ENCODE results near the gene SLC2A13.

SLC2A13 gene

GRCh38 chr12:40105265-40105514 is 691 bp downstream of the SLC2A13 start:
- no peaks in the 10 kb centered on the region for H3K36me3 ChIP-seq (ENCODE audit: control insufficient read depth in 1 of 2, insufficient read depth in 2 of 2, low read length in 2 of 2)
- H3K27me3 ChIP-seq (ENCODE audit: insufficient read depth, low read length) = no peaks in the 10 kb centered on the region
- H3K4ac ChIP-seq (ENCODE audit: low read depth, low read length) = no peak overlapping the region
- no peak overlapping the region for H2BK120ac ChIP-seq (ENCODE audit: insufficient read depth, low read length, poor library complexity)
- peak overlapping the region; percentile 52 for H4K8ac ChIP-seq (ENCODE audit: low read depth, low read length)
- H3K4me3 ChIP-seq (ENCODE audit: low read depth, low read length) = peak overlapping the region; percentile 90
- peaks cover 2% of the 10 kb centered on the region for H3K9me3 ChIP-seq (ENCODE audit: insufficient read depth, low read depth, low read length)
- peaks cover 5 to 8% of the 10 kb centered on the region in 2 experiments for H3K4me1 ChIP-seq (ENCODE audit: control insufficient read depth in 1 of 2, insufficient read depth in 2 of 2, low read length in 2 of 2)
- H3K79me1 ChIP-seq (ENCODE audit: low read length) = peaks cover 7% of the 10 kb centered on the region
- H3K18ac ChIP-seq (ENCODE audit: low read length) = peak overlapping the region; percentile 39
- no peak overlapping the region for H3K27ac ChIP-seq (ENCODE audit: low read depth, low read length)
- no peak overlapping the region for H2BK12ac ChIP-seq (ENCODE audit: low read length)
- H3K79me2 ChIP-seq (ENCODE audit: control insufficient read depth, insufficient read depth, low read length, poor library complexity) = peaks cover 5% of the 10 kb centered on the region
- peak overlapping the region; percentile 37 for H3K14ac ChIP-seq (ENCODE audit: low read length)
- H4K91ac ChIP-seq (ENCODE audit: low read depth, low read length) = no peak overlapping the region
- H3K23ac ChIP-seq (ENCODE audit: low read length) = no peak overlapping the region
- DNase-seq = peak; percentile 33 to 60
- H2AK5ac ChIP-seq (ENCODE audit: low read length) = no peak overlapping the region
- no peak overlapping the region for H2BK5ac ChIP-seq (ENCODE audit: low read depth, low read length, poor library complexity)
- H2AFZ ChIP-seq (ENCODE audit: insufficient read depth, low read length, poor library complexity) = peak overlapping the region; percentile 72
- peak overlapping the region; percentile 75 for H3K4me2 ChIP-seq (ENCODE audit: low read length)
- H3K9ac ChIP-seq (ENCODE audit: low read length) = peak overlapping the region; percentile 11
- WGBS (ENCODE audit: extremely low coverage, insufficient coverage, insufficient read length) = no CpG with 5 or more reads among the region's 26 CpGs
- no peak overlapping the region for H4K12ac ChIP-seq (ENCODE audit: low read depth, low read length)

GRCh38 chr12:40104461-40105264 is 1.2 kb downstream of the SLC2A13 start:
- DNase-seq = no peak
- H3K4me1 ChIP-seq (ENCODE audit: control insufficient read depth in 1 of 2, insufficient read depth in 2 of 2, low read length in 2 of 2) = peaks cover 5 to 8% of the 10 kb centered on the region in 2 experiments
- no peaks in the 10 kb centered on the region for H3K36me3 ChIP-seq (ENCODE audit: control insufficient read depth in 1 of 2, insufficient read depth in 2 of 2, low read length in 2 of 2)
- peak overlapping the region; percentile 22 for H4K8ac ChIP-seq (ENCODE audit: low read depth, low read length)
- H2AFZ ChIP-seq (ENCODE audit: insufficient read depth, low read length, poor library complexity) = peak overlapping the region; percentile 72
- H3K27me3 ChIP-seq (ENCODE audit: insufficient read depth, low read length) = no peaks in the 10 kb centered on the region
- no peak overlapping the region for H3K23ac ChIP-seq (ENCODE audit: low read length)
- H4K91ac ChIP-seq (ENCODE audit: low read depth, low read length) = no peak overlapping the region
- H3K27ac ChIP-seq (ENCODE audit: low read depth, low read length) = no peak overlapping the region
- peak overlapping the region; percentile 37 for H3K14ac ChIP-seq (ENCODE audit: low read length)
- H4K12ac ChIP-seq (ENCODE audit: low read depth, low read length) = no peak overlapping the region
- H3K4me2 ChIP-seq (ENCODE audit: low read length) = peak overlapping the region; percentile 75
- WGBS (ENCODE audit: extremely low coverage, insufficient coverage, insufficient read length) = no CpG with 5 or more reads among the region's 20 CpGs
- H3K9me3 ChIP-seq (ENCODE audit: insufficient read depth, low read depth, low read length) = peaks cover 2% of the 10 kb centered on the region
- H3K9ac ChIP-seq (ENCODE audit: low read length) = peak overlapping the region; percentile 11
- H3K79me2 ChIP-seq (ENCODE audit: control insufficient read depth, insufficient read depth, low read length, poor library complexity) = peaks cover 5% of the 10 kb centered on the region
- H3K4ac ChIP-seq (ENCODE audit: low read depth, low read length) = no peak overlapping the region
- peak overlapping the region; percentile 13 for H3K18ac ChIP-seq (ENCODE audit: low read length)
- H2BK120ac ChIP-seq (ENCODE audit: insufficient read depth, low read length, poor library complexity) = no peak overlapping the region
- H2AK5ac ChIP-seq (ENCODE audit: low read length) = no peak overlapping the region
- H3K79me1 ChIP-seq (ENCODE audit: low read length) = peaks cover 7% of the 10 kb centered on the region
- no peak overlapping the region for H2BK5ac ChIP-seq (ENCODE audit: low read depth, low read length, poor library complexity)
- H2BK12ac ChIP-seq (ENCODE audit: low read length) = no peak overlapping the region
- H3K4me3 ChIP-seq (ENCODE audit: low read depth, low read length) = peak overlapping the region; percentile 90

GRCh38 chr12:40103043-40103442 is 2.8 kb downstream of the SLC2A13 start:
- H3K4ac ChIP-seq (ENCODE audit: low read depth, low read length) = no peak overlapping the region
- no peak overlapping the region for H2BK12ac ChIP-seq (ENCODE audit: low read length)
- H4K12ac ChIP-seq (ENCODE audit: low read depth, low read length) = no peak overlapping the region
- WGBS (ENCODE audit: extremely low coverage, insufficient coverage, insufficient read length) = no CpG with 5 or more reads among the region's 3 CpGs
- no peak overlapping the region for H2AK5ac ChIP-seq (ENCODE audit: low read length)
- H3K23ac ChIP-seq (ENCODE audit: low read length) = no peak overlapping the region
- peaks cover 0 to 3% of the 10 kb centered on the region in 2 experiments for H3K36me3 ChIP-seq (ENCODE audit: control insufficient read depth in 1 of 2, insufficient read depth in 2 of 2, low read length in 2 of 2)
- no peak overlapping the region for H3K4me2 ChIP-seq (ENCODE audit: low read length)
- H3K4me1 ChIP-seq (ENCODE audit: control insufficient read depth in 1 of 2, insufficient read depth in 2 of 2, low read length in 2 of 2) = peaks cover 5 to 8% of the 10 kb centered on the region in 2 experiments
- no peak overlapping the region for H2AFZ ChIP-seq (ENCODE audit: insufficient read depth, low read length, poor library complexity)
- H3K18ac ChIP-seq (ENCODE audit: low read length) = no peak overlapping the region
- peaks cover 5% of the 10 kb centered on the region for H3K79me2 ChIP-seq (ENCODE audit: control insufficient read depth, insufficient read depth, low read length, poor library complexity)
- no peak for DNase-seq
- no peak overlapping the region for H4K8ac ChIP-seq (ENCODE audit: low read depth, low read length)
- no peak overlapping the region for H3K14ac ChIP-seq (ENCODE audit: low read length)
- peaks cover 2% of the 10 kb centered on the region for H3K9me3 ChIP-seq (ENCODE audit: insufficient read depth, low read depth, low read length)
- no peak overlapping the region for H3K27ac ChIP-seq (ENCODE audit: low read depth, low read length)
- no peak overlapping the region for H2BK120ac ChIP-seq (ENCODE audit: insufficient read depth, low read length, poor library complexity)
- H4K91ac ChIP-seq (ENCODE audit: low read depth, low read length) = no peak overlapping the region
- H3K27me3 ChIP-seq (ENCODE audit: insufficient read depth, low read length) = no peaks in the 10 kb centered on the region
- no peak overlapping the region for H2BK5ac ChIP-seq (ENCODE audit: low read depth, low read length, poor library complexity)
- H3K4me3 ChIP-seq (ENCODE audit: low read depth, low read length) = no peak overlapping the region
- H3K79me1 ChIP-seq (ENCODE audit: low read length) = peaks cover 7% of the 10 kb centered on the region
- H3K9ac ChIP-seq (ENCODE audit: low read length) = no peak overlapping the region

- H4K91ac ChIP-seq (ENCODE audit: low read depth, low read length) = no peak overlapping the region
- H3K4me3 ChIP-seq (ENCODE audit: low read depth, low read length) = no peak overlapping the region
- no peaks in the 10 kb centered on the region for H3K27me3 ChIP-seq (ENCODE audit: insufficient read depth, low read length)
- no peak overlapping the region for H3K9ac ChIP-seq (ENCODE audit: low read length)
- no peak overlapping the region for H3K4me2 ChIP-seq (ENCODE audit: low read length)
- no peak overlapping the region for H2BK12ac ChIP-seq (ENCODE audit: low read length)
- H3K79me2 ChIP-seq (ENCODE audit: control insufficient read depth, insufficient read depth, low read length, poor library complexity) = peaks cover 5% of the 10 kb centered on the region
- no peak overlapping the region for H4K8ac ChIP-seq (ENCODE audit: low read depth, low read length)
- H4K12ac ChIP-seq (ENCODE audit: low read depth, low read length) = no peak overlapping the region
- H3K23ac ChIP-seq (ENCODE audit: low read length) = no peak overlapping the region
- H3K4ac ChIP-seq (ENCODE audit: low read depth, low read length) = no peak overlapping the region
- H3K18ac ChIP-seq (ENCODE audit: low read length) = no peak overlapping the region
- no peak overlapping the region for H3K14ac ChIP-seq (ENCODE audit: low read length)
- H3K36me3 ChIP-seq (ENCODE audit: control insufficient read depth in 1 of 2, insufficient read depth in 2 of 2, low read length in 2 of 2) = peaks cover 0 to 3% of the 10 kb centered on the region in 2 experiments
- no CpG with 5 or more reads among the region's 1 CpG for WGBS (ENCODE audit: extremely low coverage, insufficient coverage, insufficient read length)
- no peak overlapping the region for H2AK5ac ChIP-seq (ENCODE audit: low read length)
- peaks cover 2% of the 10 kb centered on the region for H3K9me3 ChIP-seq (ENCODE audit: insufficient read depth, low read depth, low read length)
- no peak overlapping the region for H2BK5ac ChIP-seq (ENCODE audit: low read depth, low read length, poor library complexity)
- H2AFZ ChIP-seq (ENCODE audit: insufficient read depth, low read length, poor library complexity) = no peak overlapping the region
- no peak for DNase-seq
- no peak overlapping the region for H3K27ac ChIP-seq (ENCODE audit: low read depth, low read length)
- H3K79me1 ChIP-seq (ENCODE audit: low read length) = peaks cover 7% of the 10 kb centered on the region
- H3K4me1 ChIP-seq (ENCODE audit: control insufficient read depth in 1 of 2, insufficient read depth in 2 of 2, low read length in 2 of 2) = peaks cover 5 to 8% of the 10 kb centered on the region in 2 experiments
- no peak overlapping the region for H2BK120ac ChIP-seq (ENCODE audit: insufficient read depth, low read length, poor library complexity)
These were observed 4.1 kb downstream of the SLC2A13 start for GRCh38 chr12:40101747-40102146.
